Activated naive CD4-positive, alpha-beta T cell treated with anti-CD3 and anti-CD28 coated beads, Interleukin-2, amount 50 U/mL, for 72 hours (primary cell): Measurements from ENCODE around the gene HMGN4. TPM values are rescaled to one million over a fixed set of nuclear protein-coding genes. Genes with fewer than 3 reads are reported as not detected.
"Not testable (repeated sequence)": the region's sequence is repeated elsewhere in the genome, so short reads cannot be mapped to it uniquely, and the experiment has no call there.

Experiments
- ATAC-seq, 2 donors: fragments of 150-1000 bp; cut with Tn5 transposase; 2 replicates each; pipeline ENCODE4 v1.10.0; 2021; ENCODE audit warnings: mild to moderate bottlenecking in 2 of 2, moderate library complexity in 2 of 2
- DNase-seq, 2 donors: peaks; one replicate each; pipeline ENCODE4 v3.0.0; 2021 to 2022; ENCODE audit warnings: low spot score in 2 of 2
- H3K27ac Mint-ChIP-seq, 2 donors: one replicate each; pipeline ENCODE4 v1.8.0; 2022; ENCODE audit warnings: mild to moderate bottlenecking in 2 of 2, mixed read lengths in 2 of 2
- H3K36me3 Mint-ChIP-seq, 2 donors: one replicate each; pipeline ENCODE4 v1.8.0; 2022; ENCODE audit warnings: mixed read lengths in 2 of 2
- H3K9me3 Mint-ChIP-seq, 2 donors: one replicate each; pipeline ENCODE4 v1.8.0; 2022; ENCODE audit warnings: mixed read lengths in 2 of 2
- total RNA-seq, 2 donors: library from RNA; stranded (reverse); gene quantifications; one replicate each; pipeline ENCODE4 v1.2.3, GENCODE V29; 2022

The HMGN4 gene
- total RNA-seq, 2 donors from 2014 or later: 87.0 to 98.0 TPM

- Mint-ChIP-seq H3K9me3 (no peaks in the 10 kb centered on the region), H3K27ac (peak overlapping the region; percentile 96 to 98), H3K36me3 (peaks cover 25 to 38% of the 10 kb centered on the region in 2 donors)
- DNase-seq (peak; percentile 82 to 91), ATAC-seq (peak; percentile 63 to 68)
These were observed 863 bp upstream of the HMGN4 start for GRCh38 chr6:26537160-26537845.

DNA sequence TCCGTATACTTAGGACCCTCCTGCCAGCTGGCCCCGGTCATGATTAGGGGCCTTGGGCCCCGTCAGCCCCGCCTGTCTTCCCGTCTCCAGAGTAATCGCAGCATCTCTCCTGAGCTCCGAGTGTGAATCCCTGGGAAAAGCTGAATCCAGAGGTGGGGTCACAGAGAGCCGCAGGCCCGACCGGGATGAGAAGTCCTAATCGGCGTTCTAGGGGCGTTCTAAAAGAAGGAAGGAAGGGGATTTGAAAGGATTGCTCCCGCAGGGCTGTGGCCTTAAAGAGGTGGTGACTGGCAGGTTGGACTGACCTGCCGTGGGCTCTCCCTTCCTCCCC, 371 bp downstream of the HMGN4 start:
- no peak for ATAC-seq
- Mint-ChIP-seq H3K27ac (peak overlapping the region; percentile 96 to 98), H3K9me3 (no peaks in the 10 kb centered on the region), H3K36me3 (peaks cover 34 to 35% of the 10 kb centered on the region in 2 donors)
- DNase-seq: peak in 1 of 2 donors; percentile 20

GRCh38 chr6:26539071-26539615, 977 bp downstream of the HMGN4 start:
- Mint-ChIP-seq H3K9me3 (no peaks in the 10 kb centered on the region), H3K27ac (peak overlapping the region; percentile 96 to 98), H3K36me3 (peaks cover 34 to 35% of the 10 kb centered on the region in 2 donors)
- no peak for ATAC-seq
- DNase-seq: no peak

- no peak for ATAC-seq
- Mint-ChIP-seq H3K9me3 (no peaks in the 10 kb centered on the region), H3K36me3 (peaks cover 34 to 45% of the 10 kb centered on the region in 2 donors), H3K27ac (peak overlapping the region in 1 of 2 donors; percentile 20)
- no peak for DNase-seq
These were observed 3.4 kb downstream of the HMGN4 start for GRCh38 chr6:26541579-26541978.

DNA sequence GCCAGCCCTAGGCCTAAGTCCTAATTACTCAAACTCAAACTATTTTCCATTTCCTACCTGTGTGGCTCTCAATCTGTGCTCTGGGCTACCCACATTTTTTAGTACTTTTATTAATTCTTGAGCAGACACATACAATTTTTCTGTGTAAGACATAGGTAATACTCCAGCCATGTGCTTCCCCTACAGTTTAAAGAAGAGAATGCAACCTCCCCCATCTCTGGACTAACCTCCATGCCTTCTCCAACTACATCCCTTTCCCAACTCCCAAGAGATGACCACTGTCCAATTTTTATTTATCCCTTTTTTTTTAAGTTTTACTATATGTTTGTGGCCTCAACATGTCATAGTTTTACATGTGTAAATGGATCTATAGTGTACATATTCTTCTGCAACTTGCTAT, 5.8 kb downstream of the HMGN4 start:
- DNase-seq: no peak

DNA sequence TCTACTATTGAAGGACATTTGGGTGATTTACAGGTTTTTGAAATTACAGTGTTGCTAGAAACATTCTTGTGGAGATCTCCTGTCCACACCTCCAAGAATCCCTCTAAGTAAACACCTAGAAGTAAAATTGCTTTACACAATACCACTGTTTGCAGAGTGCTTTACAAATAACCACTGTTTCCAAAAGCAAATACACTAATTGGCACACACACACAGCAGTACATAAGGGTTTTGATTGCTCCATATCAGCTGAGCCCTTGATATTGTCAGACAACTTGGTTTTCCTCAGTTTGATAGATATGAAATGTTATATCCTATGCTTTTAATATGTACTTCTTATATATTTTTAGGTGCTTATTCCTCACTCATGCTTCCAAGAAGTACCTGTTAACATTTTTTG, 6.3 kb downstream of the HMGN4 start:
- H3K9me3 Mint-ChIP-seq: no peaks in the 10 kb centered on the region
- peaks cover 12 to 39% of the 10 kb centered on the region in 2 donors for H3K36me3 Mint-ChIP-seq
- ATAC-seq: no peak
- no peak overlapping the region for H3K27ac Mint-ChIP-seq
- DNase-seq: no peak

More for the DNA sequence above, 5.8 kb downstream of the HMGN4 start:
- H3K36me3 Mint-ChIP-seq: peaks cover 15 to 43% of the 10 kb centered on the region in 2 donors
- no peak overlapping the region for H3K27ac Mint-ChIP-seq
- H3K9me3 Mint-ChIP-seq: no peaks in the 10 kb centered on the region
- peak; percentile 41 to 44 for ATAC-seq

DNA sequence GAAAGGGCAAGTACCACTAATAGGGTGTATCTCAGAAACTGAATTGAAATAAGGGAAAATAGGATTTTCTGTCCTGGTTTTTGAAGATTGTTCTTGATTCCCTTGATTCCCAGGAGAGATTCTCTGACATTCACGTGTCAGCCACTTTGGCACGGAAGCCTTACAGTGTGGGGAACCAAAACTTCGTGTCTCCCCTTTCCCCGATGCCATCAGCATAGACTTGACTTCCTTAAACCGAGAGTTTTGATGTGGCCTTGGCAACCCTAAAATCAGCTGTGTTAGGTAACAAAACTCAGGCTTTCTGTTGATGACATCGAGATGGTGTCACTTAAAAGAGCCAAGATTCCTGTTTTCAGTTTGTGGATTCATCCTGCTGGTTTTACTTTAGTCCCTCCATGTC, 7.5 kb downstream of the HMGN4 start:
- DNase-seq: no peak
- H3K36me3 Mint-ChIP-seq: peaks cover 2 to 29% of the 10 kb centered on the region in 2 donors
- H3K9me3 Mint-ChIP-seq: no peaks in the 10 kb centered on the region
- H3K27ac Mint-ChIP-seq: no peak overlapping the region
- ATAC-seq: no peak

GRCh38 chr6:26547363-26547762, 9.2 kb downstream of the HMGN4 start:
- peaks cover 0 to 22% of the 10 kb centered on the region in 2 donors for H3K36me3 Mint-ChIP-seq
- not testable (repeated sequence) for H3K27ac Mint-ChIP-seq, DNase-seq, ATAC-seq, H3K9me3 Mint-ChIP-seq

DNA sequence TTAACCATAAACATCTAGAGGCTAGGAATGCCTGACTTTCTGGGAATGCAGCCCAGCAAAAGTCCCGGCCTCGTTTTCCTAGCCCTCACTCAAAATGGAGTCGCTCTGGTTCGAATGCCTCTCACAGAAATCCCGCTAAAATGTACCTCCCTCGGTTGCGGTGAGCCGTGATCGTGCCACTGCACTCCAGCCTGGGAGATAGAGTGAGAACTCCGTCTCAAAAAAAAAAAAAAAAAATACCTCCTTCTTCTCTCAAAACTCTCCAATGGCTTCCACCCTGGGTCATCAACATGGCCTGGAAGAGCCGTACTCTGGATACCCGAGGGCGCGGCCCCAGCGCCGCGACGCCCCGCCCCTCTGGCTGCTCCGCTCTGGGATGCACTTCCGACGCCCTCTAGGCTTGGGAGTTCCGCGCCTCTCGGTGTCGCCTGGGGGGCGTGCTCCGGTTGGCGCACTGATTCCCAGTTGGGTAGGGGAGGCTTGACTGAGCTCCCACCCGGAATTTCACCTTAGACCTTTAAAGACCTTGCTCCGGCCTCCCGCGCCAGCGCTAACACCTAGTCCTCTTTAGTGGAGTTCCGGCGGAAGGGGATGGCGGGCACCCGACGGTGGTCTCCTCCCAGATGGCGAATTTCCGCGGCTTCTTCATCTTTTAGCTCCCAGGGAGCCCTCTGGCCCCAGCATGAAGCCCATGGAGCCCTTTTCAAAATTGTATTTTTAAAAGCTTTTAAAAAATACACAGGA, 12.3 kb downstream of the HMGN4 start:
- ATAC-seq: peak; percentile 45 to 72

GRCh38 chr6:26552205-26552604, 14.0 kb downstream of the HMGN4 start:
- DNase-seq (no peak), ATAC-seq (no peak)
- H3K36me3 Mint-ChIP-seq: no peaks in the 10 kb centered on the region
- no peaks in the 10 kb centered on the region for H3K9me3 Mint-ChIP-seq
- no peak overlapping the region for H3K27ac Mint-ChIP-seq

More for the DNA sequence above, 12.3 kb downstream of the HMGN4 start:
- Mint-ChIP-seq H3K9me3 (no peaks in the 10 kb centered on the region), H3K36me3 (peaks cover 0 to 12% of the 10 kb centered on the region in 2 donors), H3K27ac (peak overlapping the region; percentile 61 to 87)
- DNase-seq: peak; percentile 52 to 80

DNA sequence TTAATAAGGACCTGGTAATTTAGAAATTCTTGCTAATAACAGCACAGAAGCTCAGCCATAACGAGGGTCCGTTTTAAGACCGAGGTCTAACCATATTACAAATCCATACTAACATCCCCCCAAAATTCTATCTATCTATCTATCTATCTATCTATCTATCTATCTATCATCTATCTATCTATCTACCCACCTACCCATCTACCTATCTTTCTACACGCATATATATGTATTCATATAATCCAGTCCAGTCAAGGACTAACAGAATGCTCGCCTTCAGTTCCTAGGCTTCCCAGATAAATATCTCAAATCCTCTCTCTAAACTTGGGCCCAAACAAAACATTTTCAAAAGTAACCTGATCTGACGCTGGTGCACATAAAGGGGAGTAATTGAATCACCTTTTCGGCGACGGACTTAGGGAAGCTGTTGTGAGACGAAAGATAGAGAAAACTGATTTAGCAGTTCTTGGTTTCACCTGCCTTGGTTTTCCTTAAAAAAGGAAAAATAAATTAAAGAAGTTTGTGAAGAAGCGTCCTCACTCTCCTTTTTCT, 14.5 kb downstream of the HMGN4 start:
- DNase-seq (no peak), ATAC-seq (no peak)
- no peaks in the 10 kb centered on the region for H3K36me3 Mint-ChIP-seq
- H3K9me3 Mint-ChIP-seq: no peaks in the 10 kb centered on the region
- no peak overlapping the region for H3K27ac Mint-ChIP-seq

DNA sequence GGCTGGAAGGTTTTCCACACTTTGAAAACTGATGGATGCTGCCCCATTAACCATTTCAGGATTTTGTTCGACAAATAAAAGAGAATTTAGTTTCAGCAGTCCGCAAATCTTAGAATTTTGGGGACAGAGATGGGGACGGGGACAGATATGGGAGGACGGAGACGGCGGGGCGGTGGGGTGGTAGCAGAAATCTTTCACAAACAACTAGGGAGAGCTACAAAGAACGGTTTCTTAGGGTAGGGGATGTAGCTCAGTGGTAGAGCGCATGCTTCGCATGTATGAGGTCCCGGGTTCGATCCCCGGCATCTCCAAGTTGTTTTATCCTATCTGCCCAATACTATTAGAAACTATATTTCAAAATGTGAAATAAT, 15.1 kb downstream of the HMGN4 start:
- peak; percentile 68 for ATAC-seq
- H3K9me3 Mint-ChIP-seq: no peaks in the 10 kb centered on the region
- no peak overlapping the region for H3K27ac Mint-ChIP-seq
- peak; percentile 77 to 86 for DNase-seq
- no peaks in the 10 kb centered on the region for H3K36me3 Mint-ChIP-seq

- H3K27ac Mint-ChIP-seq: no peak overlapping the region
- no peaks in the 10 kb centered on the region for H3K9me3 Mint-ChIP-seq
- peak; percentile 53 to 67 for ATAC-seq
- DNase-seq: peak; percentile 81 to 84
- no peaks in the 10 kb centered on the region for H3K36me3 Mint-ChIP-seq
These were observed 15.7 kb downstream of the HMGN4 start for GRCh38 chr6:26553635-26554446.

- no peaks in the 10 kb centered on the region for H3K36me3 Mint-ChIP-seq
- DNase-seq: no peak
- peak in 1 of 2 donors; percentile 2 for ATAC-seq
- no peaks in the 10 kb centered on the region for H3K9me3 Mint-ChIP-seq
- H3K27ac Mint-ChIP-seq: no peak overlapping the region
These were observed 16.2 kb downstream of the HMGN4 start for GRCh38 chr6:26554447-26554696.

DNA sequence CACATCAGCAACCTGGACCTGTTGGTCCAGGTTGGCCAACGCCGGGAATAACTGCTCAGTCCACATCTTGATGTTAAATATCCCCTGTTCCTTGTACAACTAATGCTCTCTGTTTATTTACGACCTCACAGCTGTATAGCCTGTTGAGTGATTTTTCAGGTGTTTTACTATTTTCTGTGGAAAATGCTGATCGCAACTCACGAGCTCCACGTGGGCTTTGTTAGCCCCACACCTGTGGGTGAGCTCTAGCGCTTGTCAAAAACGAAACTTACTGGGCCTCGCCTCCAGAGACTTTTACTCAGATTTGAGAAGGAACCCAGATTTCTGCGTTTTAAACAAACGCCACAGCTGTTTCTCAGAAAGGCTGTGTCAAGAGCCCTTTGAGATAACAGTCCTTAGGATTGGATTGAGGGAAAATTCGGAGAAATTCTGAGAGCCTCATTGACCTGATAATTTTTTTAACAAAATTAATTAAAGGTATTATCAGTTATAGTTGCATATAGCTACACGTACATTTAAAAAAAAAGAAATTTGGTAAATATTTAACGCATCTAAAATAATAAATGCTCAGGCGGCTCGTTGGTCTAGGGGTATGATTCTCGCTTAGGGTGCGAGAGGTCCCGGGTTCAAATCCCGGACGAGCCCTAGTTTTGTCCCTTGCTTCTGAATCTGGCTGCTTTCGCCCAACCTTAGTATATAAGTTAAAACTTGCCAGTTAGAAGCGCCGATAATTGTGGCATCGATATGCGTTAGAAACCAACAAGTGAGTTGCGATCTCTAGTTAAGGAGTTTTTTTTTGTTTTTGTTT, 16.7 kb downstream of the HMGN4 start:
- peak in 1 of 2 donors; percentile 61 for DNase-seq
- peak; percentile 10 to 43 for ATAC-seq
- H3K36me3 Mint-ChIP-seq: no peaks in the 10 kb centered on the region
- H3K27ac Mint-ChIP-seq: no peak overlapping the region
- no peaks in the 10 kb centered on the region for H3K9me3 Mint-ChIP-seq
